GM12891 (cell line): ENCODE data around the gene KHDRBS2.

ENCODE experiments used
- PAX5 ChIP-seq: IDR thresholded peaks from 2 replicates; pipeline ENCODE4 v1.6.1; 2011; ENCODE audit warnings: low read length, moderate library complexity, mild to moderate bottlenecking; ENCODE audit not compliant: insufficient read depth, severe bottlenecking
- POLR2A ChIP-seq: IDR thresholded peaks from 2 replicates; pipeline ENCODE4 v1.6.1; 2011; ENCODE audit warnings: low read depth, low read length, control low read depth
- POLR2AphosphoS5 ChIP-seq: IDR thresholded peaks from 2 replicates; pipeline ENCODE4 v1.6.1; 2011; ENCODE audit warnings: low read depth, low read length, control low read depth
- POU2F2 ChIP-seq: IDR thresholded peaks from 2 replicates; pipeline ENCODE4 v1.6.1; 2011; ENCODE audit warnings: low read depth, mild to moderate bottlenecking, control low read depth, low read length, moderate library complexity
- SPI1 ChIP-seq: IDR thresholded peaks from 2 replicates; pipeline ENCODE4 v1.6.1; 2011; ENCODE audit warnings: low read depth, low read length, control low read depth
- TAF1 ChIP-seq: IDR thresholded peaks from 2 replicates; pipeline ENCODE4 v1.6.1; 2011; ENCODE audit warnings: low read depth, low read length, control low read depth

- TF ChIP-seq POLR2A (no peak), POLR2AphosphoS5 (no peak), TAF1 (no peak), SPI1 (no peak), PAX5 (no peak), POU2F2 (no peak)
Measured at GRCh38 chr6:62162858-62163257, 123.2 kb downstream of the KHDRBS2 start.
